DMS153 treated with DMSO at 0.1 percent for 48 hours (cell line): ENCODE data around the gene COCH.
"Not testable (repeated sequence)": the region's sequence is repeated elsewhere in the genome, so short reads cannot be mapped to it uniquely, and the experiment has no call there.

Source experiments
- DNase-seq: peaks from one replicate; lab custom pipeline; 2025; ENCODE audit not compliant: unreplicated experiment; lab: John Stamatoyannopoulos, UW

The COCH gene

DNA sequence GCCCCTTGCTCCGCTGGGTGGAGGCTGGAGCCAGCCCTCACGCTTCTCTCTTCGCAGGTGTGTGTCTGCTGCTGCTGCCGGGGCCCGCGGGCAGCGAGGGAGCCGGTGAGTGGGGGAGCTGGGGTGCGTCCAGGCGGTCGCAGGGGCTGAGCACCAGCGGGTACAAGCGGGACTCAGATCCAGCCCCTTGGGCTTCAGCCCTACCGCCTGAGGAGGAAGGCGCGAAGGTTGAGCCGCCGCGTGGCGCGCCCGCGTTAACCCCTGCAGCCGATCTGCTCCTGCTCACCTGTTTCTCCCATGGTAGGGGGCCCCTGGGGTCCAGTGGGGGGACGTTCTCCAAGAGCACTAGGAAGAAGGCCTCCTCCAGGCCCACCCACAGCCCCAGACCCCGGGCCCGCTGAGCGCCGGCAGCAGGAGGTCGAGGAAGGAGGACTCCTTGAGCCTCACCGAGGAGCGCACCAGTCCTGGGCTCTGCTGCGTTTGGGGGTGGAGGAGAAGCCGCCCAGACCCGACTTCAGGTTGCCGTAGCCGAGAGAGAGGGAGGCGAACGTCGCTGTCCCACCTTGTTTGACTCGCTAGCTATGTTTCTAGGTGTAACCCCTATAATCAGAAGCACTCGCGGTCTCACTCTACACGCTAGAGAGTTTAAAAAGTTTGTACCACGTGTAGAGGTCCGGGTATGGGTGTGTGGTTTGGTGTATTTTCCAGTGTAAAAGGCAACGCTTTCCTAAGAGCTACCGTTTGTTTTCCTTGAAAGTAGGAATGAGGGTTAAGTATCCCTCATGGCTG is 834 bp downstream of the COCH start:
- DNase-seq = no peak

DNA sequence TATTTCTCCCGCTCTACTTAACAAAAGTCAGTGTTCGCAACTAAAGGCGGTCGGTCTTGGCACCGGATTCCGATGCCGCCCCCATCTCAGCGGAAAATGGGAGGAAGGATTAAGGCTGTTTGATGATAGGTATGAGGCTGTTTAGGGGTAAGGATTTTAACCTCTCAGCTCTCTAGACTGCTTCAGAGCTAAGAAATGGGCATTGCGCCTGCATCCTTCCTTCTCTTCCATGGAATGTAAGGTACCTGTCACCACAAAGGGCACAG is 1.4 kb downstream of the COCH start:
- DNase-seq = no peak

DNA sequence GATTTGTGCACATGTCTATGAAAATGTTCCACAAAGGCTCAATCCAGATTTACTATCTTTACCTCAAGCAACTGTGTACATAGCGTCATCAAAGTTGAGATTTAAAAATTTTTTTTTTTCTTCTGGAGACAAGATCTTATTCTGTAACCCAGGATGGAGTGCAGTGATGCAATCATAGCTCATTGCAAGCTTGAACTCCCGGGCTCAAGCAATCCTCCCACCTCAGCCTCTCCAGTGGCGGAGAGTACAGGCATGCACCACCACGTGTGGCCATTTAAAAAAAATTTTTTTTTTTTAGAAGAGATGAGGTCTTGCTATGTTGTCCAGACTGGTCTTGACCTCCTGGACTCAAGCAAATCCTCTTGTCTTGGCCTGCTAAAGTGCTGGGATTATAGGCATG is 2.3 kb downstream of the COCH start:
- no peak for DNase-seq

DNA sequence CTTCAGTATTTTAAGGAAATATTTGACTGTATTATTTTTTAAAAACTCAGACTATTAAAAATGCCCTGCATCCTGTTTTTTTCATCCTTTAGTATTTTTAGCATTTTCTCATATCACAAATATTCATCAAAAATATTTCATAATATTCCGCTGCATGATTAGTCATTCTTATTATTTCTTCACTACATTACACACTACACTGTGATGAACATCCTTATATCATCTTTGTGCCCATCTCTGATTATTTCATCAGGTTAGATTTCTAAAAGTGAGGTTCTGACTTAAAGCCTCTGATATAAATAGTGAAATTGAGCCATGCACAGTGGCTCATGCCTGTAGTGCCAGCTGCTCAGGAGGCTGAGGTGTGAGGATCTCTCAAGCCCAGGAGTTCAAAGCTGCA is 8.1 kb downstream of the COCH start:
- DNase-seq = no peak

DNA sequence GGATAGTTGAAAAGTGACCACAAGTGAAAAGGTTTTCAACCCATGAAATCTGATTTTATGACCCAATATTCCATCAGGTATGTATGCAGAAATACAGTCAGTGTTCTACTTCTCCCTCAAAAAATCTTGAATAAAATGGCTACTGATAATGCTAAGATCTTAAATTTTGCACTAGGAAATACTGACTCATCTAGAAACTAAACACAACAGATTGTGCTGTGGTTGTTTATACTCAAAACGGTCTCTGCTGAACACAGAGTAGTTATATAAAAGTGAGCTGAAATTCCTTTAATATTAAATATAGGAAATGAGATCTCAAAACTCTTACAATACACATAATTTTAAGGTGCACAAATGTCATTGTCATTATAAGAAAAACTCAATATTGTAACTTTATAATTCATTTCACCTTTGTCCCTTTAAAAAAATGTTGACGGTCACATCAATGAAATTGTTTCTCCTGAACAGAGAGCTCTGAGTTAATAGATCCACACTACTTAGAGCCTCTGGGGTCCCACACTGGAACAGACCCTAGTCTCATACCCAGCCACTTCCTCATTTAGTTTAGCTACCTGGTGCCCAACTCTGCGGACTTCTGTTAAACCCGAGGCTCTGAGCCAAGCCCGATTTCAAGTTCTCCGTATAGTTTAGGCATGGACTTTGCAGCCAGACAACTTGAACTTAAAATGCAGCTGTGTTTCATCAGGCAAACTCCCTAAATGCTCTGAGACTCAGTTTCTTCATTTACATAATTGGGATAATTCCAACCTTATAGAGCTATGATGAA is 9.3 kb downstream of the COCH start:
- no peak for DNase-seq

DNA sequence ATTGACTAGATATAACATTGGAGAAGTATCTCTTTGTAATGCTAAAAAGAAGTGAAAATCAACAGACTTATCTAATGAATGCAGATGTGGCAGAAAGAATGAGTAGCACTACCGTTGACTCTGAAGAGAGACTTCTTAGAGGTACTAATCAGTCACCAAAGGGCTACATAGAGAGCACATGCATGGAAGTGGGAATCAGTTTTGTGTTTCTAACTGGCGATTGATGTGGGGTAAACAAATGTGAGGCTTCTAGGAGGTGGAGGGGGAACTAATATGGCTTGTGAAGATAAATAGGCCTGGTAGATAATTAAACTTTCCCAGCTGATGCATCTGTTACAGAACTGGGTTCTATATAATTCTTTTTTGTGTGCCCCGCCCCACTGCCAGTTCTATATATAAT is 10.5 kb downstream of the COCH start:
- DNase-seq = no peak

DNA sequence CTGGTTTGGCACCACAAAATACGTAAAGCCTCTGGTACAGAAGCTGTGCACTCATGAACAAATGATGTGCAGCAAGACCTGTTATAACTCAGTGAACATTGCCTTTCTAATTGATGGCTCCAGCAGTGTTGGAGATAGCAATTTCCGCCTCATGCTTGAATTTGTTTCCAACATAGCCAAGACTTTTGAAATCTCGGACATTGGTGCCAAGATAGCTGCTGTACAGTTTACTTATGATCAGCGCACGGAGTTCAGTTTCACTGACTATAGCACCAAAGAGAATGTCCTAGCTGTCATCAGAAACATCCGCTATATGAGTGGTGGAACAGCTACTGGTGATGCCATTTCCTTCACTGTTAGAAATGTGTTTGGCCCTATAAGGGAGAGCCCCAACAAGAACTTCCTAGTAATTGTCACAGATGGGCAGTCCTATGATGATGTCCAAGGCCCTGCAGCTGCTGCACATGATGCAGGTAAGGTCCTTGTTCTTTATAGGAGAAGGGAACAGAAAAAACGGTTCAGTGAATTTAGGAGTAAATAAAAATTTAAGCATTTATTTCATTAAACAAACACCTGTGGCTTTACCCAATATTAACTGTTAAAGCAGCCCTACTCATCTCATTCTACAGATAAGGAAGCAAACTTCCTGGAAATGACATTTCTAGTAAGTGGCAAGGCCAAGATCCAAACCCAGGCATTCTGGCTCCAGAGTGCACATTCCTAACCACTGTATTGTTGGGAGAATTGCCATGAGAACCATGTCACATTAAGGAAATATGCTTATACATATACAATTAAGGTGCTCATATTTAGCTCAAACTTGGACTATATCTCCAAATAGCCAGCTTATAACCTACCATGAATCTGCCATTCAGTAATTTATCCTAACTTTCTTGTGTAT is 11.7 kb downstream of the COCH start:
- no peak for DNase-seq

DNA sequence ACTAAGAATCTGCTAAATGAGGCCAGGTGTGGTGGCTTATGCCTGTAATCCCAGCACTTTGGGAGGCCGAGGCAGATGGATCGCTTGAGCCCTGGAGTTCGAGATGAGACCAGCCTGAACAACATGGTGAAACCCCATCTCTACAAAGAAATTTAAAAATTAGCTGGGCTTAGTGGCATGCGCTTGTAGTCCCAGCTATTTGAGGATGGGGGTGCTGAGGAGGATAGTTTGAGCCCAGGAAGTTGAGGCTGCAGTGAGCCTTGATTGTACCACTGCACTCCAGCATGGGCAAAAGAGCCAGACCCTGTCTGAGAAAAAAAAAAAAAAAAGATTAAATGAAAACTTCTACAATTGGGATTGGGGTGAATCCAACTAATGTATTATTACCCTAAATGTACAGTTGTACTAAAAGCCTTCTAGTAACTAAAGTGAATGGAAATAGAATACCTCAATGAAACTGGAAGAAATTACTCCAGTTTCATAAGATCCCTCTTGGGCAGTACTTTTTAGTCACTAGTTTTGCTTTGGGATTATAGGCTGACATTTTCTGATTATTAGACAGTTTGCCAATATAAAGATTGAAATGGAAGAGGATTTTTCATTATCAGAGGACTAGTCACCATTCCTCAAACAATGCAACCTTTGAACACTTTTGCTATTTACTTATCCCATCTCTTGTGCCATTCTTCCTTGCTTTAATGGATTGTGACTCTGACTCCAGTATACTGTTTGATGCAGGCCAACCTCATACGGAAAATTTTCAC is 14.3 kb downstream of the COCH start:
- no peak for DNase-seq

DNA sequence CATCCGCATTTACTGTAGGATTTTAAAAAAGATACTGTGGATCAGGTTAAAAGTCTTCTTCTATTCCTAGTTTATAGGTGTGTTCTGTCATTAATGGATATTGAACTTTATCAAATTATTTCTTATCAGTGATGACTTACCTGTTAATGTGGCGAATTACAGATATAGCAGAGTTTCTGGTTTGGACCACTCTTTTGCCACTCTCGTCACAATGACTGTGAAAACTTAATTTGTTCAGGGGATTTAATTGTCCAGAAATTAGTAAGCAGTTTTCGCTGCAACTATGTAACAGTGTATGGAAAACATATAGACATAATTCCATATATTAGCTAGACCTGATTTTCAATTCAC is 14.9 kb downstream of the COCH start:
- no peak for DNase-seq

DNA sequence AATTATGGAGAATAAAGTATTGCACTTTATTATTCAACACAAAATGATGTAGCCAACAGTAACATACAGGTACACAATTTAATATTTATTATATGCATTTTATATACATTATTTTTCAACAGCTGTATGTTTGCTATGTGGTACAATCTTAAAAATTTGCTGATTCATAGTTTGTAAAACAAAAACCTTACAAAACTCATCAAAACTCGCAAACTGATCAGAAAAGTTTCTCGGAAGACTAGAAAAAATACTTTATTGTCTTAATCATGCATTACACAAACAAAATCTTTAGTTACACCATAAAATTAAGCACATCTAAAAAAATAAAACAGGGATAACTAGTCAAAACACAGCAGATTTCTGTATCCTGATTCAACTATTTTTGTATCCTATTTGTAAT is 19.5 kb downstream of the COCH start:
- no peak for DNase-seq

DNA sequence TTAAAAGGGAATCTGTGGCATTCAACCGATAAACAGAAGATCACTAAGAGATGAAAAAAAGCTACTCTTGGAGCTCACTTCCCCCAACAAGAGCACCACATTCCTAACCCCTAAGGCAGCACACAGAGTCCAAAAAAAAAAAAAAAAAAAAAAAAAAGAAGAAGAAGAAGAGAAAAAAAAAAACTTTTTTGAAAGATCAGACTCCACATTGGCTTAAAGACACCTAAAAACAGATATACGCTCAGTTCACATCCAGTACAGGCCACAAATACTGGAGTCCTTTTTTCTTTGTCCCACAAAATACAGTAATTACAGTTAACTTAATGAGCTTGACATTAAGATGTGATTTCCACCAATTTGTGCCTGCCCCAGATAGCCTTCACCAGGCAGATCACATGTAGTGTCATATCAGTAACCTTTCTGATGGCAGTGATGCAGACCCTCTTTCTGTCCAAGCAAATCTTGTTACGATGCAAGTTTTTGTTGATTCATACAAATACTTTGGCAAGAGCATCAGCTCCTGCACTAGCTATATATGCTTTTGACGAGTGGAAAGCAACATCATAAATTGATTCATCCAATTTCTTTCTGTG is 20.7 kb downstream of the COCH start:
- DNase-seq = no peak

DNA sequence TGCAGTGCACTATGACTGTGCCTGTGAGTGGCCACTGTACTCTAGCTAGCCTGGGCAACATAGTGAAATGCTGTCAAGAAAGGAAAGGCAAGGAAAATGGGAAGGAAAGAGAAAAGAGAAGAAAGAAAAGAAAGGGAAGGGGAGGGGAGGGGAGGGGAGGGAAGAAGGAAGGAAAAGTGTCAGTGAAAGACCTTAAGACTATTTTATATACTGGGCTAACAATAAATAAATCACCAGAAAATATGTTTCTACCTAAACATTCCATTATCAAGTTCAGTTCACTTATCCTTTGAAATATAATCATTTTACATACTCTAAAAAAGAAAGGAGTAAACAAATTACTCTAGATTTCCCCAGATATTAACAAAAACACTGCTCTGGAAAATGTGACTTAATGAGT is 22.1 kb downstream of the COCH start:
- no peak for DNase-seq

DNA sequence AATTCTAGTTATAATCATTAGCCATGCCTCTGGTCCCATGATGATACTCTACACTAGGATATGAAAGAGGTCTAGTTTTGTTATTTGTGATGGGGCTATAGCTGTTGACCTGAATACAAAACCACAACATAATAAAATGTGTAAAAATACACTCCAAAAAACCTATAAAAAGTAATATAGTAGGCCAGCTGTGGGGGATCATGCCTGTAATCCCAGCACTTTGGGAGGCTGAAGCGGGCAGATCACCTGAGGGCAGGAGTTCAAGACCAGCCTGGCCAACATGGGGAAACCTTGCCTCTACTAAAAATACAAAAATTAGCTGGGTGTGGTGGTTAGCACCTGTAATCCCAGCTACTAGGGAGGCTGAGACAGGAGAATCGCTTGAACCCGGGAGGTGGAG is 22.8 kb downstream of the COCH start:
- not testable (repeated sequence) for DNase-seq

DNA sequence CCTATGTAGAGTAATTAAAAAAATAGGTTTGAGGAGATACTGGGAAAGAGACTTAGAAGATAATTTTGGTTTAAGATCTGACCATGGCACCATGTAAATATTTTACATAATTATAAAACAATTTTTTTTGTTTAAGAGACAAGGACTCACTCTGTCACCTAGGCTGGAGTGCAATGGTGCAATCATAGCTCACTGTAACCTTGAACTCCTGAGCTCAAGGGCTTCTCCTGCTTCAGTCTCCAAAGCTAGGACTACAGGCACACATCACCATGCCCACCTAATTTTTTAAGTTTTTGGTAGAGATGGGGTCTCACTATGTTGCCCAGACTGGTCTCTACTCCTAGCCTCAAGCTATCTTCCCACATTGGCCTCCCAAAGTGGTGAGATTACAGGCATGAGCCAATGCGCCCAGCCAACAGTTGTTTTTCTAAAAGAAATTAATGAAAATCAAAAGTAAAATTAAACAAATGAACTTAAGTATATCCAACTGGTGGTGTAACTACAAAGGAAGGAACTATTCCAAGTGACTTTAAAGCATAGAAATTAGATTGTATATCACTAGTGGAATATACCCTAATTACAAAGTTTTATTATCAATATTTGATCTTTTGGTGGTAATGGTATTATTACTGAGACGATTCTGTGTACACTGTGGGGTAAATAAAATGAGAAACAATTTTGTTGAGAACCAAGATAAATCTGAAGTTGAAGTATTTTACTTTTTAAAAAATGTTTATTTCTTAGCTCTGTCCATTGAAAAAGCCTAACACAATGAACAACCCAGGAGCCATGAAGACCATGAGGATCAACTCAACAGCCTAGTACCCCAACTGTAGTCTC is 29.1 kb downstream of the COCH start:
- DNase-seq = no peak

DNA sequence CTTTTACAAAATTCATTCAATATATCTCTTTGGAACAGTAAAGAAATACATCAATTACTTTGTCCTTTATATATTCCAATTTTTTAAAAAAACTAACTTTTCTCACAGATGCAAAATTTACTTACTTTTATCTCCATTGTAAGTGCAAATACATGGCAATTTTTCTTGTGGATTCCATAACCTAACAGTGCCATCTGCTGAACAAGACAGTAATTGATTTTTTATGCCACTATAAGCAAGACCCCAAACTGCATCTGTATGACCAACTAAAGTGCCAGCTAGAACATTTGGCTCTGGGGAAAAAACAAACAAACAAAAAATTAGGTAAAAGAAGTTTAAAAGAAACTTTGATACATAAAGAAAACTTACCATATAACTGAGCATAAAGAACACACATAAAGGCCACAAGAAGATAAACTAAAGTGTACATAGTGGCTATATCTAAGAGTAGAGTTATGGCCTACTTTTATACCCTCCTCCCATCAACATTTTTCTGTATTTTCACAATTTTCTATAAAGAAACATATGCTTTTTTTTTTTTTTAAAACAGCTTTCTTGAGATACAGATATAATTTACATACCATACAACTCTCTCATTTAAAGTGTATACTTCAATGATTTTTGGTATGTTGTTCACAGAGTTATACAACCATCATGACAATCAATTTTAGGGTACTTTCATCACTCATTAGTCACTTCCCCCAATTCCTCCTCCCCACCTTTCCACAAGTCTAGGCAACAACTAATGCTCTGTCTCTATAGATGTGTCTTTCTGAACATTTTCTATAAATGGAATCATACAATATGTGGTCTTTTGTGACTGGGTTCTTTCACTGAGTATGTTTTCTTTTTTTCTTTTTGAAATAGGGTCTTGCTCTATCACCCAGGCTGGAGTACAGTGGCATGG is 32.6 kb downstream of the COCH start:
- DNase-seq = no peak

DNA sequence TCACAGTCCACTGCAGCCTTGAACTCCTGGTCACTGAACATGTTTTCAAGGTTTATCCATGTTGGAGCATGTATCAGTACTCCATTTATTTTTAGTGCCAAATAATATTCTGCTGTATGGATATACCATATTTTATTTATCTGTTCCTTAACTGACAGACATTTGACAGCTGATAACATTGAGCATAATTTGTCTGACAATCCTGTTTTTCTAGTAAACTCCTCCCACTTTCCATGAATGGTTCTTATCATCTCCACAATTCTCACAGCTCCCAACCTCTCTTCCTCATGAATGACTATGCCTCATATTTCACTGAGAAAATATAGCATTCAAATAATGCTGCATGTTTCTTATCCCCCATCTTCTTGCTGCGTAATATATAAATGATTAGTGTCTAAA is 33.3 kb downstream of the COCH start:
- no peak for DNase-seq

DNA sequence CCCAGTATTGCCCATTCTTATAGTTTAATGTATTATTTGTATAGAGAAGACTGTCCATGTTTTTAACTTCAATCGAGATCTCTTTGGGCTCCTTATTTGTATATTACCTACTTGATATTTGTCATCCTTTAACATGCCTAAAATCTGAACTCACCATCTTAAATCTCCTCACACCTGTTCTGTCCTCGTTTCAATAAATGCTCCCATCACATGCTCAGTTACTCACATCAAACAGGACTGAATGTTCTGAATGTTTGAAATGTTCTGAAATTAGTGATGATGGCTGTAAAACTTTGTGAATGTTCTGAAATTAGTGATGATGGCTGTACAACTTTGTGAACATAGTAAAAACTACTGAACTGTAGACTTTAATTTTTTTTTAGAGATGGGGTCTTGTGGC is 34.5 kb downstream of the COCH start:
- no peak for DNase-seq

DNA sequence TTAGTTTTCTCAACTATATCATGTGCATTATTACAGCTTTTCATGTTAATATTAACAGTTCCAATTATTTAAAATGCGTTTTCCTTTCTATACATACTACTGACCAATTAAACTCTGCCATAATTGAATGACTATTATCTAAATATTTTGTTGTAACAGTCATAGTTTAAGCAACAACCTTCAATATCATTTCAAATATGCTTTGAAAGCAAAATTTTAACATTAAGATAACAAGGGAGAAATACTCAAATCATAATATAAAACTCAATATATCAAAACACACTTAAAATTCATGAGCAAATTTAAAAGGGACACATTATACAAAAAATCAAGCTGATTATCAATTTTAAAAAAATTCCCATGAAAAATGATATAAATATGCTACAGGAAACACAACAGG is 40.5 kb downstream of the COCH start:
- DNase-seq = no peak

DNA sequence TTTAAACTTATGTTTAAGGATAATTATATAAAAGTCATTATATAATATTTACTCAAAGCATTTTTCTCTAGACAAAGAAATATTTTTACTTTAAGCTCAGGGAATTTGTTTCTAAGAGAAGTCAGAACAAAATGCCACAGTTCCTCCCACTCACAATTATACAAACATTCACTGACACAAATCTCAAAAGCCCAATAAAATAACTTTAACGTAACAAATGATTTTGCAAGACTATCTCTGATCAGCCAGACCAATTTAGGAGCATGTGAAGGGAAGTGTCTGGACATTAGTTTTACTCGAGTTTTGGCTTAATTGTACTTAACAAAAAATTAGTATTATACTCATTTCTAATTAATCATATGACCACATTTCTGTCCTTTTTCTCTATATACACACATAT is 41.2 kb downstream of the COCH start:
- no peak for DNase-seq
